ENCODE results near the gene LENEP. TPM values are rescaled to one million over a fixed set of nuclear protein-coding genes. Genes with fewer than 3 reads are reported as not detected.

LENEP gene
- under 1 TPM in 2 of 3 donors, not detected in 1; 0.40 to 0.50 TPM for total RNA-seq

GRCh38 chr1:154993572-154994268 is at the start of gene LENEP:
TSS of gene LENEP (plus strand) at chr1:154993586. CDS start at chr1:154993608, 22 bp downstream.
- H3K36me3 Mint-ChIP-seq (ENCODE audit: insufficient read depth), result peaks cover 12% of the 10 kb centered on the region
- H3K4me3 Mint-ChIP-seq, result no peak within 1 kb of the TSS
- no peaks in the 10 kb centered on the region for H3K9me3 Mint-ChIP-seq
- DNase-seq, result no peak
- peaks cover 24% of the 10 kb centered on the region for H3K4me1 Mint-ChIP-seq (ENCODE audit: low read depth)
- no peaks in the 10 kb centered on the region for H3K27me3 Mint-ChIP-seq (ENCODE audit: low read depth)
- no peak for ATAC-seq

DNA sequence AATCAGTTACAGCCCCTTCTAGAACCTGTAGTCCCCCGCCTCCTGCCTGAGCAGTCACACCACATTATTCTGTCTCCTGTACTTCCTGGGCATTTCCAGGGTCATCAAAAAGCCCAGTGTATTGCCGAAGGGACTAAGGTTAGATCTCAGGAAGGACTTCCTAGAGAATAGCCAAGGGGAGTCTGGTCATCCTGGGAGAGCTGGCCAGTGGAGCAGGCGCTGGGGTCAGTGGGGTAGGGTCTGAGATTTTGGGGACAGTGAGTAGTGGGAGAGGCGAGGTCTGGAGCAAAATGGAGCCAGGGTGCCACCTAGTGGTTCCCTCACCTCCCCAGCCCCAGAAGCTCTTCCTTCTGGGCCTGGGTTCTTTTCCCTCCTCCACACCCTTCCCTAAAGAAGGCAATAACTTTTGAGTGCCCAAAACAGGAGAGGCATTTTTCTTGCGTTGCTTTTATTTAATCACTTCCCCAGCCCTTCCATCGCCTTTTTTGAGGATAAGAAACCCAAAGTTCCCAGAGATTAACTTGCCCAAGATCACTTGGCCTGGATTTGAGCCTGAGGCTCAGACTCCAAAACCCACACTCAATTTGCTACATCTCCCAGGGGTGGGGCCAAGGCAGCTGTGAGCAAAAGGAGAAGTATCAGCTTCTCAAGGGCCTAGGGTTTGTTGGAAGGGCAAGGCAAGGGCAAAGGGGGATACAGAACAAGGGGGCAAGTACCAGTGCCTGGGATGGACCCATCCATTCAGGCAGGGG is 49.6 kb upstream of the LENEP start:
- DNase-seq (peak; percentile 26), ATAC-seq (peak; percentile 45 to 57)
- Mint-ChIP-seq H3K9me3 (no peaks in the 10 kb centered on the region), H3K4me3 (no peak overlapping the region), H3K36me3 (ENCODE audit: insufficient read depth) (peaks cover 11% of the 10 kb centered on the region), H3K4me1 (ENCODE audit: low read depth) (peaks cover 54% of the 10 kb centered on the region), H3K27me3 (ENCODE audit: low read depth) (no peaks in the 10 kb centered on the region)

DNA sequence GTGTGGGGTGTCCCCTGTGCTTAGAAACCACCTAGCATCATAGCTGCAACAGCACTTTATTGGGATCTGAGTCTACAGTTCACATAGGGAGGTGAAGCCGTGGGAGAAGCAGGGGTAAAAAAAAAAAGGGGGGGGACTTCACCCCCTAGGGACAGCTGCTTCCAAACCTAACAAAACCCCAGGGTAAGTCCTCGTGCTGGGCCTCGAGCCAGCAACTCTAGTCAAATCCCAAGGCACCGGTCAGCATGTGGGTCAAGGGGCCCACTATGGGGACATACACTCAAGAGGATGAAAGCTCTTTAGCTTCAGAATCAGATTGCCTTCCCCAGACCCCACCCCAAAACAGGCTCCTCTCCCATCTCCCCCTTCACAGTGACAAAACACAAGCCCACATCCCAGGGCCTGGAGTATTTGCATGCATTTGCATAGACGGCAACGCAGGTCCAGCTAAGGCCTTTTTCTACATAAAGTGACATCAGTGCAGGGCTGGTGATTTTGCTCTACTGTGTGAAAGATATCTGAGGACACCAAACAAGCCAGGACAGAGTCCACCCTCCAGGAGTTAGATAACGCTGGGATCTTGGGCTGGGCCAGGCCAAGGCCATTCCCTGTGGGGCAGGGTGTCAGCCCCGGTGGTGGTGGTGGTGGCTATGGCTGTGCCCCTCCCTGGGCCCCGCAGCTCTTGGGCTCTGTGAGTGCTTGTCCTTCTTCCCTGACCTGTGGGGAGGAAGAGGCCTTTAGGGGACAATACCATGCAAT is 48.8 kb upstream of the LENEP start:
- Mint-ChIP-seq H3K9me3 (no peaks in the 10 kb centered on the region), H3K4me1 (ENCODE audit: low read depth) (peaks cover 52% of the 10 kb centered on the region), H3K4me3 (no peak overlapping the region), H3K27me3 (ENCODE audit: low read depth) (no peaks in the 10 kb centered on the region), H3K36me3 (ENCODE audit: insufficient read depth) (peaks cover 12% of the 10 kb centered on the region)
- DNase-seq, result no peak
- ATAC-seq, result no peak

- no peak for ATAC-seq
- H3K4me3 Mint-ChIP-seq, result no peak overlapping the region
- H3K4me1 Mint-ChIP-seq (ENCODE audit: low read depth), result peaks cover 48% of the 10 kb centered on the region
- no peaks in the 10 kb centered on the region for H3K27me3 Mint-ChIP-seq (ENCODE audit: low read depth)
- H3K9me3 Mint-ChIP-seq, result no peaks in the 10 kb centered on the region
- peaks cover 12% of the 10 kb centered on the region for H3K36me3 Mint-ChIP-seq (ENCODE audit: insufficient read depth)
- DNase-seq, result no peak
Observed at GRCh38 chr1:154945160-154945961, 48.0 kb upstream of the LENEP start.

DNA sequence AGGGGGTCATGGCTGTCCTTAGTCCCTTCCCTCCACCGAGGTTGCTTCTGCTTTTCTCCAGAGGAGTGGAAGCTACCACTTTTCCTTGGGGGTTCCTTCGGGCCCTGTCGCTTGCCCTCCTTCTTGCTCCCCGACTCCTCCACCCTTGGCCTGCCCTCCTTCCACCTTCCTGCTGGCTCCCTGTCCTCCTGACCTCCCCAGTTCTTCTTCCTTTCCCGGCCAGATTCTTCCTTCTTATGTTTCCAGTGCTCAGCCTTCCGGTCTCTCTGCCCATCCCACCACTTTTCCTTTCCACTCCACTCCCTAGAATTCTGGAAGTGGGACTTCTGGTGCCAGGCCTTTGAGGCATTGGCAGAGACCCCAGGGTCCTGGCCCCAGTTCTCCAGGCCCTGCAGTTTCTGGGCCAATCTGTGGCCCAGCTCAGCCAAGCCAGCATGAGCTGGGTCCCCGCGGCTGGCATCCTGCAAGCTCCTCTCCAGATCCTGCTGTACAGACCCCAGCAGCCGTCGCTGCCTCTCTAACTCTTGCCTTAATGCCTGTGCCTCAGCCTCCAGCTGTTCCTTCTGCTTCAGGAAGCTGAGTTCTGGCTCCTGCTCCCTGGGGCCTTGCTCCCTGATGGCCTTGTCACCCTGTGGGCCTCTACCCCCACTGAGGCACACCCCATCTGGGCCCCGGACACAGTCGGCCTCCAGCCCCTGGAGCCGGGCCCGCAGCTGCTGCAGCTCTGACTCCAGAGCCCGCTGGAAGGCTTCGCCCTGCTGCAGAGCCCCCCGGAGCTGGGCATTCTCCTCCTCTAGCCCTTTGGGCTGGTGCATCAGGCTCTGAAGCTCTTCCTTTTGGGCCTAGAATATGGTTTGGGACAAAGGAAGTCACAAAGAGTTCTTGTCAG is 47.2 kb upstream of the LENEP start:
- Mint-ChIP-seq H3K9me3 (no peaks in the 10 kb centered on the region), H3K4me3 (no peak overlapping the region), H3K27me3 (ENCODE audit: low read depth) (no peaks in the 10 kb centered on the region), H3K4me1 (ENCODE audit: low read depth) (peaks cover 48% of the 10 kb centered on the region), H3K36me3 (ENCODE audit: insufficient read depth) (peaks cover 18% of the 10 kb centered on the region)
- ATAC-seq, result no peak
- no peak for DNase-seq

DNA sequence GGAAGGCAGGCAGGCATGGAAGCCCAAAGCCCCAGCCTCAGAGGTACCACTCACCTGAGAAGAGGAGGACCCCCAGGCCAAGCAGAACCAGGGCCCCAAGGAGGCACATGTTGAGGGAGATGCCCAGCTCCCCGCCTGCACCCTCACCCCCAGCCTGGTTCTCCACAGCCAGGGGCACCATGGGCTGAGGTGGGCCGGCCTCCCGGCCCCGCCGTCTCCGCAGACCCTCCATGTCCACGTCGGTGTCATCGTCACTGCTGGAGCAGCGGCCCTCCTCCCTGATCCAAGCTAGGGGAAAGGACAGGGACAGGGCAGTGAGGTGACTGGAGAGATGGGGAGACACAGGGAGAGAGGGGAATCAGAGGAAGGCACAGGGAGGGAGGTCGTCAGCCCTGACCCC is 45.3 kb upstream of the LENEP start:
- H3K4me1 Mint-ChIP-seq (ENCODE audit: low read depth), result peaks cover 50% of the 10 kb centered on the region

DNA sequence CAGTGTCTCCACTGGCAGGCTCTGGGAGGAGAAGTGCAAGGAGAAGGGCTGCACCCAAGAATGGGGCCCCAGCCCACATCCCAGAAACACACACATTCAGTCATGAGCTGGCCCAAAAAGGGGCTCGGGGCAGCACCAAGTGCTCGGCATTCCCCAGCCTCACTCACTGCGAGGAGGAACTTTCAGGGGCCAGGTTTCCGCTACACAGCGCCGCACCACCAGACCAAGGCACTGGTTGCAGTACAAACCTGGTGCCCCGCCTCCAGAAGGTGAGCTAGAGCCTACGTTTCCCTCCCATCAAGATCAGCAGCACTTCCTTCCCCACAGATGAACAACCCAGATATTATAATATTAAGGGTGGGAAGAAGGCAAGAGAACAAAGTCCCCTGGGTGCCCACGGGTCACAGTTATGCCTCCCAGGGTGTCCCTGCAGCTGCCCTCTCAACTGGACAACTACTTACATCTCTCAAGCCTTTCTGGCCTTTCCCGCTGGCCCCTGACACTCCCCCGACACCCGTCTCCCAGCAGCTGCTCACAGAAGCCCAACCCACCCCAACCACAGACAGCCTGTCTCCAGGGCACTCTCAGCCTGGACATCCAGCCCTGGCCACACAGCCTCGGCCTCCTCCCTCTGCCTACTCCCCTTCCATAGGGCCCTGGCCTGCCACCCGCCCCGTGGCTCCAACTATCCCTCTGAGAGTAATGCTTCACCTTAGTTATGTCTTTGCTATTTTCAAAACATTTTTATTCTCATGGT is 41.3 kb upstream of the LENEP start:
- H3K36me3 Mint-ChIP-seq (ENCODE audit: insufficient read depth), result peaks cover 14% of the 10 kb centered on the region

More for the DNA sequence above, 45.3 kb upstream of the LENEP start:
- no peaks in the 10 kb centered on the region for H3K9me3 Mint-ChIP-seq
- ATAC-seq (no peak), DNase-seq (no peak)
- no peak overlapping the region for H3K4me3 Mint-ChIP-seq
- no peaks in the 10 kb centered on the region for H3K27me3 Mint-ChIP-seq (ENCODE audit: low read depth)
- peaks cover 21% of the 10 kb centered on the region for H3K36me3 Mint-ChIP-seq (ENCODE audit: insufficient read depth)

DNA sequence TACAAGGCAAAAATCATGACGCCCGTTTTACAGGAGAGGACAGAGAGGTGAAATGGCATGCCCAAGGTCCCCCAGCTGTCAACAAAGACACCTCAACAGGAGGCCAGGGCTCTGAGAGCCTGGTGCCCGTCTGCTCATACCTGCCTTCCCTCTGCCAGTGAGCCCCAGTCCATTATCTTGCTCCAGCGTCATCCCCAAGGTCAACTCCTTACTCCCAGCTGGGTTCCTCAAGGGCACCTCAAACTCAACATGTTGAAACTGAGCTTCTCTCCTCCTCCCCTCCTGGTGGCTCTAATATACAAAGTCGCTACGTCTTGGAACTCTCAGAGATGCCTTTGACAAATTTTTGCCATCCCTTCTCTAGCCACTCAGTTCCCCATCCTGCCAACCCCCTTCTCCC is 40.7 kb upstream of the LENEP start:
- Mint-ChIP-seq H3K4me3 (peak overlapping the region; percentile 86), H3K27me3 (ENCODE audit: low read depth) (no peaks in the 10 kb centered on the region), H3K9me3 (no peaks in the 10 kb centered on the region), H3K36me3 (ENCODE audit: insufficient read depth) (peaks cover 14% of the 10 kb centered on the region), H3K4me1 (ENCODE audit: low read depth) (peaks cover 80% of the 10 kb centered on the region)
- DNase-seq (no peak), ATAC-seq (no peak)

More for the DNA sequence above, 41.3 kb upstream of the LENEP start:
- Mint-ChIP-seq H3K9me3 (no peaks in the 10 kb centered on the region), H3K4me1 (ENCODE audit: low read depth) (peaks cover 75% of the 10 kb centered on the region), H3K27me3 (ENCODE audit: low read depth) (no peaks in the 10 kb centered on the region), H3K4me3 (peak overlapping the region; percentile 86)
- ATAC-seq, result peak; percentile 50 to 59
- peak; percentile 54 for DNase-seq

GRCh38 chr1:154953611-154954038 is 39.8 kb upstream of the LENEP start:
- Mint-ChIP-seq H3K4me1 (ENCODE audit: low read depth) (peaks cover 81% of the 10 kb centered on the region), H3K9me3 (no peaks in the 10 kb centered on the region), H3K27me3 (ENCODE audit: low read depth) (no peaks in the 10 kb centered on the region), H3K4me3 (peak overlapping the region; percentile 86), H3K36me3 (ENCODE audit: insufficient read depth) (peaks cover 12% of the 10 kb centered on the region)
- ATAC-seq (no peak), DNase-seq (no peak)

- Mint-ChIP-seq H3K9me3 (no peaks in the 10 kb centered on the region), H3K27me3 (ENCODE audit: low read depth) (no peaks in the 10 kb centered on the region), H3K36me3 (ENCODE audit: insufficient read depth) (peaks cover 9% of the 10 kb centered on the region), H3K4me3 (peak overlapping the region; percentile 86), H3K4me1 (ENCODE audit: low read depth) (peaks cover 77% of the 10 kb centered on the region)
- ATAC-seq, result no peak
- DNase-seq, result no peak
Observed at GRCh38 chr1:154954541-154954940, 38.8 kb upstream of the LENEP start.

- peaks cover 11% of the 10 kb centered on the region for H3K36me3 Mint-ChIP-seq (ENCODE audit: insufficient read depth)
Observed at GRCh38 chr1:154955039-154955717, 38.2 kb upstream of the LENEP start.

More at GRCh38 chr1:154955039-154955717, 38.2 kb upstream of the LENEP start:
- Mint-ChIP-seq H3K9me3 (no peaks in the 10 kb centered on the region), H3K27me3 (ENCODE audit: low read depth) (no peaks in the 10 kb centered on the region), H3K4me3 (peak overlapping the region; percentile 86), H3K4me1 (ENCODE audit: low read depth) (peaks cover 77% of the 10 kb centered on the region)
- ATAC-seq (peak; percentile 70 to 73), DNase-seq (peak; percentile 73)

Measured in activated T-cell treated with anti-CD3 and anti-CD28 coated beads, Interleukin-2, amount 50 U/mL, for 4 hours (primary cell).